WERI-Rb-1 (cell line): Measurements from ENCODE around the gene EML5.
A peak's percentile ranks its signal among the peaks of the same experiment; 100 is the strongest.

Source experiments
- DNase-seq: peaks from one replicate; pipeline ENCODE4 v3.0.0-alpha.2; 2020
- H3K27ac ChIP-seq: fragments of 250-450 bp; sonication (Bioruptor Pico); 2 replicates; pipeline ENCODE4 v1.5.1; 2020; ENCODE audit warnings: mild to moderate bottlenecking, moderate library complexity
- H3K27me3 ChIP-seq: fragments of 250-450 bp; sonication (Bioruptor Pico); 2 replicates; pipeline ENCODE4 v1.5.1; 2021; ENCODE audit warnings: mild to moderate bottlenecking, low read depth, moderate library complexity; ENCODE audit not compliant: insufficient read depth, severe bottlenecking
- H3K36me3 ChIP-seq: fragments of 250-450 bp; sonication (Bioruptor Pico); 2 replicates; pipeline ENCODE4 v1.5.1; 2020; ENCODE audit warnings: mild to moderate bottlenecking, moderate library complexity
- H3K4me3 ChIP-seq: 2 replicates; pipeline ENCODE4 v1.5.1; 2011; ENCODE audit warnings: low read depth, mild to moderate bottlenecking, control low read depth, low read length
- H3K9me3 ChIP-seq: fragments of 250-450 bp; sonication (Bioruptor Pico); 2 replicates; pipeline ENCODE4 v1.5.1; 2021; ENCODE audit warnings: mild to moderate bottlenecking, moderate library complexity; ENCODE audit not compliant: severe bottlenecking
- TF ChIP-seq, protein P1 (sequence below): IDR thresholded peaks from 2 replicates; pipeline ENCODE4 v1.5.1; 2011; ENCODE audit warnings: low read depth, mild to moderate bottlenecking, control low read depth, inconsistent platforms, low read length

EML5 gene

DNA sequence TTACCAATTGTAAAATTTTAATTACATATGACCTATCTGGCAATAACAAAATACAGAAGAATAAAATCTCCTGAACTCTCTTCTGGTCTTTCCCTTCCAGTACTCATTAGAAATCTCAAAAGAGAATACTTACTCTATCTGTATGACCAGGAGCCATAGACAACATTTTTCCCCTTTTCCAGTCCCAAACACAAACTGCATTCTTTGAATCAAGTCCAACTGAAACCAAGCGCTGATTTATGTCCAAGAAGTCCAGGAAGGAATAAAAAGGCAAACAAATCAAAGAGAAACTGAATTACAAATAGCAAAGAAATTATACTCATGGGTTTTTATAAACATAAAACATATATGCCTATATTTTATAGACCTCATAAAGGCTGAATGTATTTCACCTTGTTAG is 46.7 kb downstream of the EML5 start:
- TF ChIP-seq, protein P1, sequence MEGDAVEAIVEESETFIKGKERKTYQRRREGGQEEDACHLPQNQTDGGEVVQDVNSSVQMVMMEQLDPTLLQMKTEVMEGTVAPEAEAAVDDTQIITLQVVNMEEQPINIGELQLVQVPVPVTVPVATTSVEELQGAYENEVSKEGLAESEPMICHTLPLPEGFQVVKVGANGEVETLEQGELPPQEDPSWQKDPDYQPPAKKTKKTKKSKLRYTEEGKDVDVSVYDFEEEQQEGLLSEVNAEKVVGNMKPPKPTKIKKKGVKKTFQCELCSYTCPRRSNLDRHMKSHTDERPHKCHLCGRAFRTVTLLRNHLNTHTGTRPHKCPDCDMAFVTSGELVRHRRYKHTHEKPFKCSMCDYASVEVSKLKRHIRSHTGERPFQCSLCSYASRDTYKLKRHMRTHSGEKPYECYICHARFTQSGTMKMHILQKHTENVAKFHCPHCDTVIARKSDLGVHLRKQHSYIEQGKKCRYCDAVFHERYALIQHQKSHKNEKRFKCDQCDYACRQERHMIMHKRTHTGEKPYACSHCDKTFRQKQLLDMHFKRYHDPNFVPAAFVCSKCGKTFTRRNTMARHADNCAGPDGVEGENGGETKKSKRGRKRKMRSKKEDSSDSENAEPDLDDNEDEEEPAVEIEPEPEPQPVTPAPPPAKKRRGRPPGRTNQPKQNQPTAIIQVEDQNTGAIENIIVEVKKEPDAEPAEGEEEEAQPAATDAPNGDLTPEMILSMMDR = no peak
- Histone ChIP-seq H3K4me3 (no peak overlapping the region), H3K36me3 (no peaks in the 10 kb centered on the region; the same call in 1 of the 2 replicates), H3K27me3 (no peaks in the 10 kb centered on the region), H3K27ac (no peak overlapping the region), H3K9me3 (no peaks in the 10 kb centered on the region)
- DNase-seq = no peak

DNA sequence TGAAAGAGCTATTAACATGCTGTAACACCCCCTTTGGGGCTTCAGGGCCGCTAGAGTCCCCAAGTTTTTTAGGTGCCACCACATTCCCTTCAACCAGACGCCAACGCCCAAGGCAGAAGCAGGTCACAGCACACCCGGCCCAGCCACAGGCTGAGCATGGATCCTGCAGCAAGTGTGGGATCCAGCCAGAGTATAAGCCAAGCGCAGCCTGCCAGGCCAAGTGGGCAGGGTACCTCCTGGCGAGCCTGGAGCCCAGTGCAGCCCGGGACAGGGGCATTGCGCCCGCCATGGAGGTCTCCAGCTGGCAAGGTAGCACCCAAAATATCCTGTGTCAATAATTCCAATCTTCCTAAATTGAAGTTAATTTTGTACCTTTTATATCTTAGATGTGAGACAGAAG is 55.5 kb downstream of the EML5 start:
- H3K4me3 ChIP-seq = no peak overlapping the region
- no peak overlapping the region for H3K27ac ChIP-seq
- TF ChIP-seq, protein P1 = no peak
- no peaks in the 10 kb centered on the region for H3K9me3 ChIP-seq
- no peaks in the 10 kb centered on the region for H3K27me3 ChIP-seq
- DNase-seq = no peak
- H3K36me3 ChIP-seq = peaks cover 25% of the 10 kb centered on the region

DNA sequence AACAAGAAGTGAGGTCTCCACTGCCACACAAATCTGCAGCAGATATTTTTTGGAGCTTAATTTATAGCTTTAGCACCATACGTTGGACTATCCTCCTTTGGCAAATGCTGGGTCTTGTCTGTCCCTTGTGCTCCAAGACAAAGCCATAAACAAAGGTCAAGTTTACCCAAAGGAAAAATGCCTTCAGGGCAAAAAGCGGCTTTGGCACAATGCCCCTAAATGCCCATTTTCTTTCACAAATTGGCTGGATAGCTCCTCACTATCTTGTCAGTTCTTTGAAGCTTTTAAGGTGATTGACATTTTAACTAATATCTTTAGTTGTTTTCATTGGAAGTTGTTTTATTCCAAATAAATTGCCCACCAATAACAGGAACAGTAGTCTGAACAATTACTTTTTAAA is 59.6 kb downstream of the EML5 start:
- DNase-seq = no peak
- no peaks in the 10 kb centered on the region for H3K9me3 ChIP-seq
- no peaks in the 10 kb centered on the region for H3K27me3 ChIP-seq
- H3K36me3 ChIP-seq = peaks cover 25% of the 10 kb centered on the region
- no peak overlapping the region for H3K4me3 ChIP-seq
- TF ChIP-seq, protein P1 = no peak
- no peak overlapping the region for H3K27ac ChIP-seq

DNA sequence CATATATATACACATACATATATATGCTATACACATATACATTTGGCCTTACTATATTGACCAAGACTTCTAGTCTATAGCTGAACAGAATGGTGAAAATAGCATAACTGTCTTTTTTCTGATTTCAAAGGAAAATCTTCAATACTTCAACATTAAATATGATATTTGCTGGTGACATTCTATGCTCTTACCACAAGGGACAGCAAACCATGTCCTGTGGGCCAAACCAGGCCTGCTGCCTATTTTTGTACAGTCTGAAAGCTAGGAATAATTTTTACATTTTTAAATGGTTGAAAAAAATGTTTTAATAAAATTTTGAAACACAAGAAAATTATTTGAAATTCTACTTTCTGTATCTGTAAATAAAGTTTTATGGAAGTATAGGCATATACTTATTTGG is 63.6 kb downstream of the EML5 start:
- TF ChIP-seq, protein P1 = 0 out of 2 replicates have a peak, but pooled peaks have one; percentile 6

DNA sequence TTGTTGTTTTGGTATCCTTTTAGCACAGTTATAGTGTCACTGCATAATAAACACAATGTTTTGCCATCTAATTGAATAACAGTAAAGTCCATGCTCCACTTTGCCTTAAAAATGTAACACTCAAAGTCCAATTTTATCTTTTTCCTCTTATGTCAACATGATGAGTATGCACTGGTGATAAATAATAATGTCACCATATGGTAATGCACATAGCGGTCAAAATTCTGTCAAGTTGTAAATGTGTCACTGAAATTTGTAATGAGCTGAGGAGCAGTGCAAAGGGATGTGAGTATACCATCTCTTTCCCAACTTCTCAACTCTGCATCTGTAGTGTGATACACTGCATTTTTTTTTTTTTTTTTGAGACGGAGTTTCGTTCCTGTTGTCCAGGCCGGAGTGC is 65.7 kb downstream of the EML5 start:
- DNase-seq = no peak
- no peak overlapping the region for H3K4me3 ChIP-seq
- TF ChIP-seq, protein P1 = no peak
- no peaks in the 10 kb centered on the region for H3K9me3 ChIP-seq
- H3K27ac ChIP-seq = no peak overlapping the region
- H3K36me3 ChIP-seq = peaks cover 16% of the 10 kb centered on the region
- no peaks in the 10 kb centered on the region for H3K27me3 ChIP-seq

More for the DNA sequence above, 63.6 kb downstream of the EML5 start:
- H3K27me3 ChIP-seq = no peaks in the 10 kb centered on the region
- no peak for DNase-seq
- no peaks in the 10 kb centered on the region for H3K9me3 ChIP-seq
- peaks cover 25% of the 10 kb centered on the region for H3K36me3 ChIP-seq
- H3K27ac ChIP-seq = no peak overlapping the region
- no peak overlapping the region for H3K4me3 ChIP-seq

DNA sequence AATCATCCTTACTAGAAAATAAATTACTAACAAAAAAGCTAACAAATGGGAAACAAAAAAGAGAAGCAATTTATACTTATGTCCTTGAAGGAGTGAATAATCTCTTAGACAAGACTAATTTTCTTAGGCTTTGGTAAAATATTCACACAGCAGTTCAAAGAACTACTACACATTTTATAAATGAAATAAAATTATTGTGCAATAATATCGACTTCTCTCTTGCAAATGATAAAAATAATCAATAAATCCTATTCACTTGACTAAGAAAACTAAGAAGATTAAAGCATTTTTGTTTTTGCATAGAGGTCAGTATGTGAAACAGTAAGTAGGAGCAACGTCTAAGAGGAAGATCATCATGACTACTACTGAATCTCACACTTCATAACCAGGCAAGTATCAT is 82.0 kb downstream of the EML5 start:
- TF ChIP-seq, protein P1 = no peak
- no peak for DNase-seq

More for the DNA sequence above, 82.0 kb downstream of the EML5 start:
- H3K4me3 ChIP-seq = no peak overlapping the region
- no peaks in the 10 kb centered on the region for H3K9me3 ChIP-seq
- H3K27ac ChIP-seq = no peak overlapping the region
- peaks cover 17% of the 10 kb centered on the region for H3K36me3 ChIP-seq
- H3K27me3 ChIP-seq = no peaks in the 10 kb centered on the region
